HG03469 (cell line): ENCODE measurements around the gene KAT8.

Experiments used
- ATAC-seq: cut with Tn5 transposase; IDR thresholded peaks from one replicate; pipeline ENCODE4 v1.9.1; 2021; ENCODE audit warnings: mild to moderate bottlenecking, moderate library complexity, moderate number of reproducible peaks; ENCODE audit not compliant: unreplicated experiment

Gene KAT8

DNA sequence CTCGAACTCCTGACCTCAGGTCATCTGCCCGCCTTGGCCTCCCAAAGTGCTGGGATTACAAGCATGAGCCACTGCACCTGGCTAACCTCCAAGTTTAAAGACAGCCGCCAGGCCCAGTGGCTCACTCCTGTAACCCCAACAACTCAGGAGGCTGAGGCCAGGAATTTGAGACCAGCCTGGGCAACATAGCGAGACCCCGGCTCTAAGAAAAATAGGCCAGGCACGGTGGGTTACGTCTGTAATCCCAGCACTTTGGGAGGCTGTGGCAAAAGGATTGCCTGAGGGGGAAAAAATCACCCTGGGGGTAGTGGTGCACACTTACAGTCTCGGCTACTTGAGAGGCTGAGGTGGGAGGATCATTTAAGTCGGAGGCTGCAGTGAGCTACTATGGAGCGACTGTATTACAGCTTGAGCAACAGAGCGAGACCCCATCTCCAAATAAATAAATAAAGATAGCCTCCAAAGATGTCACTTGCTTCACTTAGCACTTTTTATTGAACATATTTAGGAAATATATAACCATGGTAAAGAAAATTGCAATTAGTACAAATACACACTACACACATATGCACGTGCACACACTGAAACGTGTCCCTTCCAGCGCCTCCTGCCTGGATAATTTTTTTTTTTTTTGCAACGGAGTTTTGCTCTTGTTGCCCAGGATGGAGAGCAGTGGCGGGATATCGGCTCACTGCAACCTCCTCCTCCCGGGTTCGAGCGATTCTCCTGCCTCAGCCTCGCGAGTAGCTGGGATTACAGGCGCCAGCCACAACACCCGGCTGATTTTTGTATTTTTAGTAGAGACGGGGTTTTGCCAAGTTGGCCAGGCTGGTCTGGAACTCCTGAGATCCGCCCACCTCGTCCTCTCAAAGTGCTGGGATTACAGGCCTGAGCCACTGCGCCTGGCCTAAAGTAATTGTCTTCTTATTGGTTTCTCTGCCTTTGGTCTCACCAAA lies 10.7 kb upstream of the KAT8 start:
- ATAC-seq: no peak

DNA sequence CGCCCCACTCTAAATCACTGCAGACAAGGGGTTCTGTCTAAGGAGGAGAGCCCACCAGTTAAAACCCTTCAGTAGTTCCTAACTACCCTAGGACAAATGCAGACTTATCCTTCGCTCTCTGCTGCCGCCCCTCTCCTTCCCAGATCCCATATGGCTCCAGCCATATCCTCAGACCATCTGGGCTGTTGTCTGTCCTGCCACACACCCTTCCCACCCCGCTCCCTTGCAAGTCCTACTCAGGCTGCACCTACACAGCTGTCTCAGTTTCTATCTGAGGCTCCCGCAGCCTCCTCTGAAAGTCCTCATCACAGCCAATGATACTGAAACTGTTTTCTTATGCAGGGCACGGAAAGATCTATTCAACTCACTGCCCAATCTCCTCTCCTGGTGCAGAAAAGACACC lies 10.0 kb upstream of the KAT8 start:
- ATAC-seq: no peak

DNA sequence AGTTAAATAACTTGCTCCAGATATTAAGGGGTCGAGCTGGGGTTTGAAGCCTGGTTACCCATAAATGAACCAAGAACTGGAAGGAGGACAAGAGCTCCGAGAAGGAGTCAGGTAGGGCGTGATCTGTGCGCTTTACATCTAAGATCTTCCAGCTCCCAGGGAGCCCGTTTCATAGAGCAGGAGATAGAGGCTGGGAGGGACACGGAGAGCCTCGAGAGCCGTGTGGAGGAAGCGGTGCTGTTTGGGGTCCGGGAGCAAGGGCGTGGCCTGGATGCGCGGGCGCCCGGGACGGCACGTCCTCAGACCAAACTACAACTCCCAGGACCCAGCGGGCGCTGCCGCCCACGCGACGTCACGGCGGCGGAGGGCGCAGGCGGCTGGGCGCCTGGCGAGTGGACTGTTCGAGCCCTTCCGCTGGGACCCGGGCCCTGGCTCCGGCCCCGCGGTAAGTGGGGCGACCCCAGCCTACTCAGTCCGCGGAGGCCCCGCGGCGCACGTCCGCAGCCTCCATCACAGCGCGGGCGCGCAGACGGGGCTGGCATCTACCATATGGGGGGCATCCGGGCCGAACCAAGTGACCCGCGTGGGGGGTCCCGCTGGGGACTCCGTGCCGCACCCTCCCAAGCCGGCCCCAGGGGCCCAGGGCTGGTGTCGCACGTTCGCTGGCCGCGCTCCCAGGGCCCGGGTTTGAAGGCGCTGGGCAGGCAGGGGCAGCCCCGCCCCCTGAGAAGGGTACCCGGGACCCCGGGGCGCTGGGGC lies 9.2 kb upstream of the KAT8 start, which contains the start of gene BCKDK:
Gene BCKDK (plus strand): TSS at position 352 of the 759 bp plus-strand sequence. CDS start 838 bp downstream, outside the sequence.
- ATAC-seq: peak; percentile 71

DNA sequence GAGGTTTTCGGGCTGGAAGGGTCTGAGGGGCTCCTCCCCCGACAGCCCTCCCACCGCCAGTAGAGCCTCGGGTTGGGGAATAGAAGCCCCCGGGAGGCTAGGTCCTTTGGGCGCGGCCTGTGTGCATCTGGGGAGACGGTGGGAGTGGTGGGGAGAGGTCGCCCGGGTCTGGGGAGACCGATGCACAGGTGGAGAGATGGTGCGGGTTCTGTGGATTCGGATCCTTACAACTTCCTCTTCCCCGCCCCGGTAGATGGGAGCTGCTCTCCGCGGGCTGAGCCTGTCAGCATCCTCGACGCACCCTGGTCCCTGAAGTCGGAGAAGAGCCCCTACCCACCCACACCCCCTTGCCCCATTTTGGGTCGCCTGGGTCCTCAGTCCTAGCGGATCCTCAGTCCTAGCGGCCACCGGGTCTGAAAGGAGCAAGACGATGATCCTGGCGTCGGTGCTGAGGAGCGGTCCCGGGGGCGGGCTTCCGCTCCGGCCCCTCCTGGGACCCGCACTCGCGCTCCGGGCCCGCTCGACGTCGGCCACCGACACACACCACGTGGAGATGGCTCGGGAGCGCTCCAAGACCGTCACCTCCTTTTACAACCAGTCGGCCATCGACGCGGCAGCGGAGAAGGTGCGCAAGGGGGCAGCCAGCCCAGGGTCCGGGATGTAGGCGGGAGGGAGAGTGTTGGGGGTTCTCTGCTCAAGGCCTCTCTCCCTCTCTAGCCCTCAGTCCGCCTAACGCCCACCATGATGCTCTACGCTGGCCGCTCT lies 8.5 kb upstream of the KAT8 start:
- no peak for ATAC-seq

DNA sequence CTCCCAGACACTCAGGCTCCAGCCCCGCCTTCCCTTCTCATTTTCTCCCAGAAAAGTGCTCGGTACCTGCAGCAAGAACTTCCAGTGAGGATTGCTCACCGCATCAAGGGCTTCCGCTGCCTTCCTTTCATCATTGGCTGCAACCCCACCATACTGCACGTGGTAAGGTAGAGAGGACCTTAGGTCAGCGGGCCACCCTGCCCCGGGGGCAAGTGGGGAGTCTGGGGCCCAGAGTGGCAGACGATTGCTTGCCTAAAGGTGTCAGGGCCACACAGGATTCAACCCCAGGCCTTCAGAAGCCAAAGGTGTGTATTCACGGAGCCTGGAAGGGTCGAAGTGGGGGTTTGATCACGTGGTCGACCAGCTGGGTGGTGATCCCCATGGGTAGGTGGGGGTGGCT lies 7.8 kb upstream of the KAT8 start:
- no peak for ATAC-seq

GRCh38 chr16:31110106-31111034 lies 7.1 kb upstream of the KAT8 start:
- no peak for ATAC-seq

DNA sequence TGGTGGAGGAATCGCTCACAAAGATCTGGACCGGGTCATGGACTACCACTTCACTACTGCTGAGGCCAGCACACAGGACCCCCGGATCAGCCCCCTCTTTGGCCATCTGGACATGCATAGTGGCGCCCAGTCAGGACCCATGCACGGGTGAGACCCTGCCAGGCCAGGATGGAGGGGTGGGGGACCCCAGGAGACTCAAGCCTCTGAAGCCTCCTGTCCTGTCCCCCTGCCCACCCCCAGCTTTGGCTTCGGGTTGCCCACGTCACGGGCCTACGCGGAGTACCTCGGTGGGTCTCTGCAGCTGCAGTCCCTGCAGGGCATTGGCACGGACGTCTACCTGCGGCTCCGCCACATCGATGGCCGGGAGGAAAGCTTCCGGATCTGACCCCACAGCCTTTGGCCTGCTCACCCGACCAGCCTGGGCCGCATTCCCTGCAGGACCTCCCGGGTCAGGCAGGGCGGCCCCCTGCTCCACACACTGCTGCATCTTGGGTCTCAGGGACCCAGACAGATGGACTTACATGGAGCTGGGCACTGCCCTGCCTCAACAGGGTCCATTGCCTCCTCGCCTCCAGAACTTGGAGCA lies 5.5 kb upstream of the KAT8 start:
- ATAC-seq: no peak

GRCh38 chr16:31112711-31113110 lies 4.8 kb upstream of the KAT8 start:
- ATAC-seq: no peak

DNA sequence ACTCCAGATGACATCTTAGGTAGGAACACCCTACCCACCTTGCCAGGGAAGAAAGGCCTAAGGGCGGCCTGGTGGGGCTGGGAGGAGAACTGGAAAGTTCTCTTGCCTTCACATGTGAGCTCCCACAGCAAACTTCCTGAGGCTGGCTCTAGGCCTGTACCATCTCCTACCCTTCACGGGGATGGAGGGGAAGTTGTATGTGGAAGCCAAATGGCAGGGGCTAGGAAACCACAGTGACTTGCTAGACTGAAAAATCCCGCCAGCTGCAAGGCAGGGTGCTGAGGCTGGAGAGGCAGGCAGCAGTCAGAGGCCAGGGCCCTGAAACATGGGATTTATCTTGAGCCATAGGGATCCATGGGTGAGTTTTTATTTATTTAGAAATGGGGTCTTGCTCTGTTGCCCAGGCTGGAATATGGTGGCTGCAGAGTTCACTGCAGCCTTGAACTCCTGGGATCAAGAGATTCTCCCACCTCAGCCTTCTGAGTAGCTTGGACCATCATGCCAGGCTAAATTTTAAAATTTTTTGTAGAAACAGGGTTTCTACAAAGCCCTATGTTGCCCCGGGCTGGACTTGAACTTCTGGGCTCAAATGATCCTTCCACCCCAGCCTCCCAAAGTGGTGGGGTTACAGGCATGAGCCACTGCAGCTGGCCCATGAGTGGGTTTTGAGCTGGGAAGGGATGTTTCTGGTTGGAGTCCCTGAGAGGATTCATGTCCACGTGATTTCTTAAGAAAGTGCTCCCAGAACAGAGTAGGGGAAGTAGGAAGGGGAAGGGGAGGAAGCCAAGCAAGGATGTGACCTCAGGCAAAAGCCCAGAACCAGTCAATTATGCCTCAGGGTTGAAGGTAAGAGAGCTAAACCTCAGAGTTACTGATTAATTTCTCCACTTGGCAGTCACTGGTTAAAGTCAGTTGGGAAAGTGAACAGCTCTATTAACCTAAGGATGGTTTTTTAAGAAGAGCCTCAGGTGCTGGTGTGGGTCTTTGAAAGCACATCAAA lies 4.0 kb upstream of the KAT8 start:
- no peak for ATAC-seq

DNA sequence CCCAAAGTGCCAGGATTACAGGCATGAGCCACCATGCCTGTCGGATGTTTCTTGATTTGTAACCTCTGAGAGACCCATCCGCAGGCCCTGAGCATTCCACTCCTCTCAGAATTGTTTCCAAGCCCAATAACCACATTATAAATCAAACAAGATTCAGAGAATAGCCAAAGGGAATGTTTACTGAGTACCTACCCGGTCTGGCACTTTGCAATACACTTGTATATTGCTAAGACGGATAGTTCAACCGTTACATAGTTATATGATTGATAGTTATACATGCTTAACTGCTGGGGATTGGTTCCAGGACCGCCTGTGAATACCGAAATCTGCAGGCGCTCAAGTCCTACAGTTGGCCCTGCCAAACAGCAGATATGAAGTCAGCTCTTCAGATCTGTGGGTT lies 3.0 kb upstream of the KAT8 start:
- no peak for ATAC-seq

DNA sequence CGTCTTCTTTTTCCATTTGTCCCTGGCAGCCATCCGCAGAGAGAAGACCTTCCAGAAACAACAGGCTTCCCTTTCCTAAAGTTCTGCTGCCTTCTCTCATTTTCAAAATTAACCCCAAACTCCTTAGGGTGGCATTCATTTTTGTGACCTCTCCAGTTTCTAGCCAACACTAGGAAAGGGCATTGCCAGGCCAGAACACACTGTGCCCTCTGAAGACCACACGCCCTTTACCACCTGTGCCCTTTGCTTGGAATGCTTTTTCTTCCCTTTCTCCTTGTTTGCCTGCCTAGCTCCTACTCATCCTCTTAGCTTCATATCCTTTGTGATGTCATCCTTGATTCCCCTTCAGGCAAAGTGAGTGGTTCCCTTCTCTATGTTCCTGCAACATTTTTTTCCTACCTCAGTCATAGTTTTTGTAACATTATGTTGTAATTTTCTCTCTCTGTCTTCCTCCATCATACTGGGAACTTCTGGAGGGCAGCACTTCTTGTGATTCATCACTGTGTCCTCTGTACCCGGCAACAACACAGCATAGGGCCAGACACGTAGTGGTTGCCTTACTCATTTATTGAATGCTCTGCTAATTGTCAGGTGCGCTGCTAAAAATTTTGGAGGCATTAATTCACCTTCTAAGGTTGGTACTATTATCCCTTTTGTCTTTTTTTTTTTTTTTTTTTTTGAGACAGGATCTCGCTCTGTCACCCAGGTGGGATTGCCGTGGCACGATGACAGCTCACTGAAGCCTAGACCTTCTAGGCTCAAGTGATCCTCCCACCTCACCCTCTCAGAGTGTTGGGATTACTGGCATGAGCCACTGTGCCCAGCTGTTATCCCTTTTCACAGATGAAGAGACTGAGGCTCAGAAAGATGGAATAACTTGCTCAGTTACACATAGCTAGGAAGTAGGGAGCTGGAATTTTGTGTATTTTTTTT lies 1.0 kb downstream of the KAT8 start:
- no peak for ATAC-seq

DNA sequence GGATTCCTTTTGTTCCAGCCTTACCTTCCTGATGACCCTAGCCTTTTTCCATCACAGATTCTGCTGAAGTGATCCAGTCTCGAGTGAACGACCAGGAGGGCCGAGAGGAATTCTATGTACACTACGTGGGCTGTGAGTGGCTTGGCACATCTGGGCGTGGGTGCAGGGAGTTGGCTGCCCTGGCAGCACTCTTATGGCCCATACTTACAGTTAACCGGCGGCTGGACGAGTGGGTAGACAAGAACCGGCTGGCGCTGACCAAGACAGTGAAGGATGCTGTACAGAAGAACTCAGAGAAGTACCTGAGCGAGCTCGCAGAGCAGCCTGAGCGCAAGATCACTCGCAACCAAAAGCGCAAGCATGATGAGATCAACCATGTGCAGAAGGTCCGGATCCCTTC lies 2.7 kb downstream of the KAT8 start:
- ATAC-seq: no peak

DNA sequence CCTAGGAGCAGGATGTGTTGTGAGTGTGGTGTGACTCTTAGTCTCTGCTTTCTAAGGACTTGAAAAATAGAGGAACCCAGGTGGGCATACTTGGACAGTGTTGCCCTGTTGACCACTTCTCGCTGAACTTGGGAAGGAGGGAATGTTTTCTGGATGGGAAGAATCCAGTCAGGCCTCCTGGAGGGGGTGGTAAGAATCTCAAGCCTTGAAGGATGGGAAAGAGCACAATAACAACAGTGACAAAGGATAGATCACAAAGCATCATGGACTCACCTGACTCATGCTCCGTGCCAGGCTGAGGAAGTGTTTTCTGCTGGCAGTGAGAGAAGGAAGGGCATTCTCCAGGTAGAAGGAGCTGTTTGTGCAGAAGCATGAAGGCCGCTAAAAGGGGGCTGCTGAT lies 8.4 kb downstream of the KAT8 start:
- no peak for ATAC-seq

- no peak for ATAC-seq
Measured at GRCh38 chr16:31127182-31127581, 9.7 kb downstream of the KAT8 start.

DNA sequence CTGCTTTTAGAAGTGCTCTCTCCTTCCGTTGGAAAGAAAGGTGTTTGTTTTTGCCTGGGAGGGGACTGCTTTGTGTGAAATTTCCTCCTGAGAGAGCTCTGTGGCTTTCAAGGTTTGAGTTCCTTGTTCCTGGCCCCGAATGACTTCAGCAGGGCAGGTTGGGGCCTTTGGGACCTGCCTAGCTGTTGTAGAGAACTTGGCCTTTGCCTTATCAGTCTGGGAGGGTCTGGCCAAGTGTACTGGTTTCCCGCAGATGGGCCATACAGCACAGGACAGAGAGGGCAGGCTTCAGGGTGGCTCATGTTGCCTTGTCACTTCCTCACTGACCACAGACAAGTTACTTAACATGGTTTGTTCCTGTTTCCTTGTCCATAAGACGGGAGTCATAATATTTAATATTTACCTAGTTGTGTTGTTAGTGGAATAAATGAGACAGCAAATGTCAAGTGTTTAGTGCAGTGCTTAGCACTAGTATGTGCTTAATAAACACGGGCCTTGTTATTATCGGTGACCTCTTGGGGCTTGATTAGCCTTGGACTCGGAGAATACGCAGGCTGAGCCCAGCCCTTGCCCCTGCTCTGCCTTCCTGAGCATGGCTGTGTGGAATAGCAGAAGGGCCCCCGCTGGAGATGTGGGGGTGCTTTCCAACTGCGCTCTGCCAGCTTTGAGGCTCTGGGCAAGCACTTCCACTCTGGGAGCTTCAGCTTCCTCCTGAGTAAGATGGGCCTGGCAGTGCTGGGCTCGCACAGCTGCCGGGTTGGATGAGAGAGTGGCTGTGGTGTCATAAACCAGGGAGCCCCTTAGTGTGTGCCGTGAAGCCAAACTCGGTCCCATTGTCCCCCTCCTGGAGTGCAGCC lies 11.5 kb downstream of the KAT8 start:
- ATAC-seq: no peak

- no peak for ATAC-seq
Measured at GRCh38 chr16:31129568-31130335, 12.3 kb downstream of the KAT8 start.
